K562 (cell line): ENCODE measurements around the gene LTA. TPM values are rescaled to one million over a fixed set of nuclear protein-coding genes. Genes with fewer than 3 reads are reported as not detected.

ENCODE experiments used
- BACH1 ChIP-seq: fragments of 200-800 bp; sonication (Bioruptor generic); IDR thresholded peaks from 2 replicates; pipeline ENCODE4 v1.6.1; 2016; ENCODE audit warnings: missing genetic modification characterization, missing compliant biosample characterization
- CHCHD3 ChIP-seq: fragments of 250-450 bp; sonication (Bioruptor Pico); IDR thresholded peaks from 2 replicates; pipeline ENCODE4 v2.1.2; 2022; ENCODE audit warnings: mild to moderate bottlenecking
- CREB1 ChIP-seq, 2 experiments: sonication (generic) in 1 of 2; formaldehyde crosslinking in 1 of 2; IDR thresholded peaks; 2 replicates each; pipeline versions ENCODE4 v1.6.1 to v1.8.0; 2012 to 2022; ENCODE audit warnings: inconsistent platforms in 1 of 2, mild to moderate bottlenecking in 1 of 2, missing genetic modification reagents in 1 of 2, moderate library complexity in 1 of 2
- DIDO1 ChIP-seq: fragments of 450-650 bp; IDR thresholded peaks from 2 replicates; pipeline ENCODE4 v1.6.1; 2016; ENCODE audit warnings: low read depth, missing biosample characterization, missing genetic modification characterization
- GTF2E2 ChIP-seq: fragments of 200-800 bp; sonication (Bioruptor generic); IDR thresholded peaks from 2 replicates; pipeline ENCODE4 v1.6.1; 2016; ENCODE audit warnings: missing genetic modification characterization, missing compliant biosample characterization
- ID3 ChIP-seq, 2 experiments: fragments of 250-450 bp in 1 of 2; fragments of 450-650 bp in 1 of 2; sonication (Bioruptor Pico) in 1 of 2; IDR thresholded peaks; 2 replicates each; pipeline versions ENCODE4 v1.6.1 to v1.8.0; 2016 to 2021; ENCODE audit warnings: mild to moderate bottlenecking in 2 of 2, moderate library complexity in 2 of 2, missing compliant biosample characterization in 1 of 2, missing genetic modification characterization in 1 of 2
- KLF6 ChIP-seq: fragments of 250-450 bp; sonication (Bioruptor Pico); IDR thresholded peaks from 2 replicates; pipeline ENCODE4 v1.4.0; 2020; ENCODE audit warnings: mild to moderate bottlenecking, moderate library complexity, borderline replicate concordance
- NR2C2 ChIP-seq, 2 experiments: fragments of 200-800 bp in 1 of 2; sonication (Bioruptor generic) in 1 of 2; sonication (generic) in 1 of 2; formaldehyde crosslinking in 1 of 2; IDR thresholded peaks; 2 replicates each; pipeline versions ENCODE4 v1.6.1 to v1.8.0; 2016 to 2022; ENCODE audit warnings: mild to moderate bottlenecking in 1 of 2, missing compliant biosample characterization in 1 of 2, missing genetic modification characterization in 1 of 2, missing genetic modification reagents in 1 of 2
- POLR3G ChIP-seq: IDR thresholded peaks from 2 replicates; pipeline ENCODE4 v1.6.1; 2011; ENCODE audit not compliant: insufficient read length, insufficient replicate concordance; ENCODE audit errors: extremely low read depth
- SIN3B ChIP-seq: fragments of 450-650 bp; IDR thresholded peaks from 2 replicates; pipeline ENCODE4 v1.6.1; 2017; ENCODE audit warnings: low read depth, mild to moderate bottlenecking, moderate library complexity
- STAT5A ChIP-seq: IDR thresholded peaks from 2 replicates; pipeline ENCODE4 v1.6.1; 2012; ENCODE audit warnings: low read length, inconsistent platforms, borderline replicate concordance
- ZNF12 ChIP-seq: sonication (generic); formaldehyde crosslinking; IDR thresholded peaks from 2 replicates; pipeline ENCODE4 v1.4.0; 2020; ENCODE audit warnings: mild to moderate bottlenecking, missing genetic modification reagents
- ZNF407 ChIP-seq: fragments of 450-650 bp; IDR thresholded peaks from 2 replicates; pipeline ENCODE4 v1.6.1; 2016; ENCODE audit warnings: low read depth
- ZNF699 ChIP-seq: fragments of 250-450 bp; sonication (Bioruptor Pico); IDR thresholded peaks from 2 replicates; pipeline ENCODE4 v1.8.0; 2021; ENCODE audit warnings: mild to moderate bottlenecking, moderate library complexity; ENCODE audit not compliant: insufficient replicate concordance
- polyA plus RNA-seq, 8 experiments: library from polyadenylated mRNA; depleted of rRNA in 4 of 8; stranded (reverse) in 5 of 8; unstranded in 3 of 8; fragments of >200 nt; fragmentation: Nextera tagmentation in 2 of 8; fragmentation: Illumina TruSeq in 1 of 8; extraction: Ambion mirVana in 2 of 8; extraction: Trizol in 1 of 8; gene quantifications; 2 replicates each; pipeline versions ENCODE4 v1.2.1 to v1.2.3, GENCODE V29; 2011 to 2014; ENCODE audit warnings: inconsistent platforms in 1 of 8, missing spikeins in 1 of 8
- total RNA-seq, 7 experiments: library from RNA; depleted of rRNA in 6 of 7; stranded (reverse); fragments of >200 nt in 6 of 7; fragmentation: Illumina TruSeq in 2 of 7; extraction: Trizol in 2 of 7; gene quantifications; 2 replicates each; pipeline versions ENCODE4 v1.2.1 to v1.2.3, GENCODE V29; 2011 to 2021; ENCODE audit warnings: low replicate concordance in 1 of 7

The LTA gene
- total and polyA plus RNA-seq, 9 of the 15 experiments (the other 6 are each of a cell fraction or from before 2014, with no cell fraction given) = 0.80 TPM; not detected in 8

GRCh38 chr6:31547727-31548543 lies 24.2 kb upstream of the LTA start (continued):
- no peak for TF ChIP-seq ZNF407
- TF ChIP-seq DIDO1 (tag) = no peak
- 0 out of 2 replicates have a peak, but pooled peaks have one; percentile 69 for TF ChIP-seq ZNF12 (CRISPR knock-in tag)
- TF ChIP-seq CREB1 (IDR thresholded peaks at IDR 0.05) = no peak
- peak; percentile 45; the same call in 1 of the 2 replicates for TF ChIP-seq CREB1 (CRISPR knock-in tag; IDR thresholded peaks at IDR 0.05)
- TF ChIP-seq ZNF699 (CRISPR knock-in tag) = no peak
- peak; percentile 59; the same call in 1 of the 2 replicates for TF ChIP-seq NR2C2 (CRISPR knock-in tag; IDR thresholded peaks at IDR 0.05)
- TF ChIP-seq NR2C2 (tag; IDR thresholded peaks at IDR 0.05) = peak; percentile 83; the same call in 1 of the 2 replicates
- TF ChIP-seq CHCHD3 (CRISPR knock-in tag) = no peak
- TF ChIP-seq STAT5A = no peak
- TF ChIP-seq POLR3G = no peak
- no peak for TF ChIP-seq ID3 (CRISPR knock-in tag; IDR thresholded peaks at IDR 0.05)
- peak; percentile 79 for TF ChIP-seq ID3 (tag; IDR thresholded peaks at IDR 0.05)
- no peak for TF ChIP-seq KLF6
- TF ChIP-seq SIN3B = no peak
- TF ChIP-seq BACH1 (tag) = peak; percentile 70
- TF ChIP-seq GTF2E2 (tag) = peak; percentile 94
